WERI-Rb-1 (cell line): ENCODE measurements around the gene EFHC1.

Experiments
- DNase-seq: peaks from one replicate; pipeline ENCODE4 v3.0.0-alpha.2; 2020
- H3K27ac ChIP-seq: fragments of 250-450 bp; sonication (Bioruptor Pico); 2 replicates; pipeline ENCODE4 v1.5.1; 2020; ENCODE audit warnings: mild to moderate bottlenecking, moderate library complexity
- H3K27me3 ChIP-seq: fragments of 250-450 bp; sonication (Bioruptor Pico); 2 replicates; pipeline ENCODE4 v1.5.1; 2021; ENCODE audit warnings: mild to moderate bottlenecking, low read depth, moderate library complexity; ENCODE audit not compliant: insufficient read depth, severe bottlenecking
- H3K36me3 ChIP-seq: fragments of 250-450 bp; sonication (Bioruptor Pico); 2 replicates; pipeline ENCODE4 v1.5.1; 2020; ENCODE audit warnings: mild to moderate bottlenecking, moderate library complexity
- H3K4me3 ChIP-seq: 2 replicates; pipeline ENCODE4 v1.5.1; 2011; ENCODE audit warnings: low read depth, mild to moderate bottlenecking, control low read depth, low read length
- H3K9me3 ChIP-seq: fragments of 250-450 bp; sonication (Bioruptor Pico); 2 replicates; pipeline ENCODE4 v1.5.1; 2021; ENCODE audit warnings: mild to moderate bottlenecking, moderate library complexity; ENCODE audit not compliant: severe bottlenecking
- CTCF ChIP-seq: IDR thresholded peaks from 2 replicates; pipeline ENCODE4 v1.5.1; 2011; ENCODE audit warnings: low read depth, mild to moderate bottlenecking, control low read depth, inconsistent platforms, low read length

Gene EFHC1

GRCh38 chr6:52527436-52527835 is 107.3 kb downstream of the EFHC1 start:
- no peaks in the 10 kb centered on the region for H3K9me3 ChIP-seq
- H3K27ac ChIP-seq = no peak overlapping the region
- no peak overlapping the region for H3K4me3 ChIP-seq
- no peak for TF ChIP-seq CTCF
- H3K36me3 ChIP-seq = peaks cover 11% of the 10 kb centered on the region
- H3K27me3 ChIP-seq = no peaks in the 10 kb centered on the region
- DNase-seq = no peak

- H3K4me3 ChIP-seq = no peak overlapping the region
- no peak for DNase-seq
- no peaks in the 10 kb centered on the region for H3K27me3 ChIP-seq
- peaks cover 21% of the 10 kb centered on the region for H3K36me3 ChIP-seq
- no peak for TF ChIP-seq CTCF
- no peak overlapping the region for H3K27ac ChIP-seq
- no peaks in the 10 kb centered on the region for H3K9me3 ChIP-seq
Observed at GRCh38 chr6:52529311-52529710, 109.2 kb downstream of the EFHC1 start.

GRCh38 chr6:52530351-52530750 is 110.2 kb downstream of the EFHC1 start:
- no peak for TF ChIP-seq CTCF
- no peak for DNase-seq
- Histone ChIP-seq H3K27ac (no peak overlapping the region), H3K4me3 (no peak overlapping the region), H3K36me3 (peaks cover 31% of the 10 kb centered on the region), H3K9me3 (no peaks in the 10 kb centered on the region), H3K27me3 (no peaks in the 10 kb centered on the region)

- Histone ChIP-seq H3K4me3 (no peak overlapping the region), H3K9me3 (no peaks in the 10 kb centered on the region), H3K27me3 (no peaks in the 10 kb centered on the region), H3K27ac (no peak overlapping the region), H3K36me3 (peaks cover 32% of the 10 kb centered on the region)
- DNase-seq = no peak
- TF ChIP-seq CTCF = no peak
Observed at GRCh38 chr6:52531396-52531795, 111.3 kb downstream of the EFHC1 start.

- Histone ChIP-seq H3K27me3 (no peaks in the 10 kb centered on the region), H3K36me3 (peaks cover 31% of the 10 kb centered on the region), H3K9me3 (no peaks in the 10 kb centered on the region), H3K4me3 (no peak overlapping the region), H3K27ac (no peak overlapping the region)
- no peak for TF ChIP-seq CTCF
- no peak for DNase-seq
Observed at GRCh38 chr6:52531834-52532233, 111.7 kb downstream of the EFHC1 start.

GRCh38 chr6:52532457-52532856 is 112.3 kb downstream of the EFHC1 start:
- Histone ChIP-seq H3K27ac (no peak overlapping the region), H3K9me3 (no peaks in the 10 kb centered on the region), H3K27me3 (no peaks in the 10 kb centered on the region), H3K36me3 (peaks cover 31% of the 10 kb centered on the region), H3K4me3 (no peak overlapping the region)
- no peak for DNase-seq
- TF ChIP-seq CTCF = no peak
